Gastrocnemius medialis (tissue), 4 donors: Measurements from ENCODE around the gene CA12.

Source experiments
- CTCF ChIP-seq, 5 experiments: fragments of 450-650 bp in 3 of 5; fragments of 200-600 bp in 2 of 5; sonication (generic) in 2 of 5; IDR thresholded peaks in 4 of 5; conservative IDR thresholded peaks in 1 of 5; 1 replicate in 4 of 5; 2 replicates in 1 of 5; pipeline ENCODE4 v1.5.1; 2016 to 2019; ENCODE audit warnings: antibody characterized with exemption in 5 of 5, mild to moderate bottlenecking in 3 of 5, moderate library complexity in 3 of 5
- POLR2A ChIP-seq, 2 donors: fragments of 450-650 bp; IDR thresholded peaks; one replicate each; pipeline ENCODE4 v1.6.1; 2017; ENCODE audit warnings: antibody characterized with exemption in 2 of 2, mild to moderate bottlenecking in 2 of 2, moderate library complexity in 2 of 2

DNA sequence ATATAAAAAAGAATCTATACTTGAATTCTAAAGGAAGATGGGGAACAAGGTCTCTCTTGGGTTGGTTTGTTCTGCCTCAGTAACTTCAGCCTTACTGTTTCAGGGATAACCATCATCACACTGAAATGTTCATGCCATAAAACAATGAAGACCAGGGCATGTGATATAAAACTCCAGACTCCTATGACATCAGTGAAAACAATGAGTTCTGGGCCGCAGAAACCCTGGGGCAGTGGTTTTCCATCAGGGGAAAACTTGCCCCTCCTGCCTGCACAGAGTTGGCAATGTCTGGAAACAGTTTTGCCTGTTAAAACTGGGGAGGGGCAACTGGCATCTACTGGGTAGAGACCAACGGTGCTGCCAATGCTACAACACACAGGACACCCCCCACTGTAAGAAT lies 46.8 kb downstream of the CA12 start:
- no peak for TF ChIP-seq CTCF (IDR thresholded peaks at IDR 0.05 in 4 of 5, conservative IDR thresholded peaks at IDR 0.05 in 1 of 5)
- no peak for TF ChIP-seq POLR2A (IDR thresholded peaks at IDR 0.05)
